Liver (tissue), 9 donors: ENCODE results near the gene DOCK2. TPM values are rescaled to one million over a fixed set of nuclear protein-coding genes. Genes with fewer than 3 reads are reported as not detected.

Experiments
- DNase-seq: peaks from one replicate; pipeline ENCODE4 v3.0.0-alpha.2; 2017; ENCODE audit warnings: low spot score
- H3K27ac ChIP-seq, 2 donors: one replicate each; pipeline ENCODE4 v1.7.0; 2013; ENCODE audit warnings: inconsistent platforms in 2 of 2, low read length in 2 of 2, control low read depth in 1 of 2, low read depth in 1 of 2, mild to moderate bottlenecking in 1 of 2
- H3K27me3 ChIP-seq, 4 donors: one replicate each; pipeline versions ENCODE4 v1.6.1 to v1.7.0; 2013; ENCODE audit warnings: low read length in 3 of 4, inconsistent platforms in 1 of 4, mild to moderate bottlenecking in 1 of 4, moderate library complexity in 1 of 4; ENCODE audit not compliant: control insufficient read depth in 4 of 4, insufficient read depth in 4 of 4
- H3K36me3 ChIP-seq, 4 donors: one replicate each; pipeline versions ENCODE4 v1.6.1 to v1.7.0; 2013; ENCODE audit warnings: low read length in 3 of 4, mild to moderate bottlenecking in 3 of 4, low read depth in 1 of 4, moderate library complexity in 1 of 4; ENCODE audit not compliant: control insufficient read depth in 4 of 4, insufficient read depth in 3 of 4
- H3K4me1 ChIP-seq, 4 donors: one replicate each; pipeline versions ENCODE4 v1.6.1 to v1.7.0; 2013; ENCODE audit warnings: low read length in 3 of 4, mild to moderate bottlenecking in 3 of 4, moderate library complexity in 1 of 4; ENCODE audit not compliant: control insufficient read depth in 4 of 4, insufficient read depth in 4 of 4
- H3K4me3 ChIP-seq, 3 donors: one replicate each; pipeline versions ENCODE4 v1.6.1 to v1.7.0; 2013; ENCODE audit warnings: low read length in 3 of 3, control low read depth in 1 of 3, low read depth in 1 of 3, mild to moderate bottlenecking in 1 of 3
- H3K9ac ChIP-seq, 2 donors: one replicate each; pipeline ENCODE4 v1.7.0; 2013; ENCODE audit warnings: low read length in 2 of 2, mild to moderate bottlenecking in 2 of 2, moderate library complexity in 2 of 2, control low read depth in 1 of 2, low read depth in 1 of 2
- H3K9me3 ChIP-seq, 4 donors: one replicate each; pipeline versions ENCODE4 v1.6.1 to v1.7.0; 2013; ENCODE audit warnings: low read length in 3 of 4; ENCODE audit not compliant: control insufficient read depth in 4 of 4
- EGR1 ChIP-seq, 2 donors: IDR thresholded peaks; 2 replicates each; pipeline ENCODE4 v1.6.1; 2016 to 2018; ENCODE audit warnings: antibody characterized with exemption in 2 of 2, low read depth in 2 of 2
- FOXA1 ChIP-seq: IDR thresholded peaks from 2 replicates; pipeline ENCODE4 v1.6.1; 2016; ENCODE audit warnings: antibody characterized with exemption
- FOXA2 ChIP-seq: IDR thresholded peaks from 2 replicates; pipeline ENCODE4 v1.6.1; 2016; ENCODE audit warnings: antibody characterized with exemption
- GABPA ChIP-seq, 2 donors: IDR thresholded peaks in 1 of 2; conservative IDR thresholded peaks in 1 of 2; 2 replicates each; pipeline ENCODE4 v1.6.1; 2016; ENCODE audit warnings: antibody characterized with exemption in 2 of 2, mild to moderate bottlenecking in 1 of 2, moderate library complexity in 1 of 2
- HNF4A ChIP-seq, 2 donors: conservative IDR thresholded peaks; 2 replicates each; pipeline ENCODE4 v1.6.1; 2016; ENCODE audit warnings: antibody characterized with exemption in 2 of 2, mild to moderate bottlenecking in 2 of 2
- HNF4G ChIP-seq: IDR thresholded peaks from 2 replicates; pipeline ENCODE4 v1.6.1; 2016; ENCODE audit warnings: antibody characterized with exemption
- JUND ChIP-seq, 2 donors: IDR thresholded peaks; 2 replicates each; pipeline ENCODE4 v1.6.1; 2016; ENCODE audit warnings: antibody characterized with exemption in 2 of 2
- NR2F2 ChIP-seq: IDR thresholded peaks from 2 replicates; pipeline ENCODE4 v1.6.1; 2016; ENCODE audit warnings: antibody characterized with exemption
- RAD21 ChIP-seq, 2 donors: IDR thresholded peaks; 2 replicates each; pipeline ENCODE4 v1.6.1; 2016; ENCODE audit warnings: antibody characterized with exemption in 2 of 2, mild to moderate bottlenecking in 2 of 2
- RXRA ChIP-seq, 2 donors: IDR thresholded peaks; 2 replicates each; pipeline ENCODE4 v1.6.1; 2017 to 2018; ENCODE audit warnings: antibody characterized with exemption in 2 of 2, mild to moderate bottlenecking in 1 of 2
- SP1 ChIP-seq: IDR thresholded peaks from 2 replicates; pipeline ENCODE4 v1.6.1; 2018; ENCODE audit warnings: antibody characterized with exemption, mild to moderate bottlenecking
- TAF1 ChIP-seq: conservative IDR thresholded peaks from 2 replicates; pipeline ENCODE4 v1.6.1; 2016; ENCODE audit warnings: antibody characterized with exemption, mild to moderate bottlenecking
- YY1 ChIP-seq: IDR thresholded peaks from 2 replicates; pipeline ENCODE4 v1.6.1; 2016; ENCODE audit warnings: antibody characterized with exemption, mild to moderate bottlenecking
- ZBTB33 ChIP-seq: IDR thresholded peaks from 2 replicates; pipeline ENCODE4 v1.6.1; 2016; ENCODE audit warnings: antibody characterized with exemption
- WGBS: extraction: QIAGEN DNeasy Blood & Tissue Kit; methylation state at CpG from one replicate; pipeline ENCODE4 v1.1.7; 2013; 5-methylcytosine and 5-hydroxymethylcytosine counted together
- polyA plus RNA-seq, 2 donors: library from polyadenylated mRNA; stranded (reverse) in 1 of 2; unstranded in 1 of 2; fragments of 200-250 nt in 1 of 2; fragments of >200 nt in 1 of 2; fragmentation: Nextera tagmentation in 1 of 2; extraction: Ambion mirVana in 1 of 2; gene quantifications; one replicate each; pipeline versions ENCODE4 v1.2.1 to v1.2.3, GENCODE V29; 2013 to 2015
- total RNA-seq, 2 donors: library from RNA; depleted of rRNA; stranded (reverse); fragments of >200 nt; gene quantifications; one replicate each; pipeline ENCODE4 v1.2.3, GENCODE V29; 2014
- TF ChIP-seq, protein P1 (sequence below): fragments of 150-350 bp; IDR thresholded peaks from 2 replicates; pipeline ENCODE4 v1.5.1; 2017; ENCODE audit warnings: improper control_type of control experiment, low read depth, low read length; ENCODE audit not compliant: missing input control
- TF ChIP-seq, protein P2 (sequence below): IDR thresholded peaks from 2 replicates; pipeline ENCODE4 v1.6.1; 2016; ENCODE audit warnings: antibody characterized with exemption
- TF ChIP-seq, protein P3 (sequence below): IDR thresholded peaks from 2 replicates; pipeline ENCODE4 v1.6.1; 2016; ENCODE audit warnings: antibody characterized with exemption
- TF ChIP-seq, protein P4 (sequence below): IDR thresholded peaks from 2 replicates; pipeline ENCODE4 v1.6.1; 2016; ENCODE audit warnings: antibody characterized with exemption, mild to moderate bottlenecking
- donor health status: healthy.
- donor health status: healthy.
- donor health status: healthy.
- donor health status: healthy.
- donor health status: healthy.

DOCK2 gene
- total and polyA plus RNA-seq, 4 donors: 2.3 to 26.6 (median 8.2) TPM

DNA sequence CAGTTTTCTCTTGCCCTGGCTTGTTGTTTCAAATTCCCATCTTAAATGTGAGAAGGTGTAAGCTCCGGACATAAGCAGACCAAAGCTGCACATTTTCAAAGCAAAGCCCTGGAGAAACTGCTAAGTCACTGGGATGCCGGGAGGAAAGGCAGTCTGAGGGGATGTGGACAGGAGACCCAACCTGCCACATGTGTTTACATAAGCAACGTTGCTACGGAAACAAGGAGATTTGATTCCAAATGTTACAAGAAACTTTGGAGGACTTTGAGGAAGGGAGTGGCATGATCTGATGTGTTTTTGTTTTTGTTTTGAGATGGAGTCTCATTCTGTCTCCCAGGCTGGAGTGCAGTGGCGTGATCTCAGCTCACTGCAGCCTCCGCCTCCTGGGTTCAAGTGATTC lies 368.9 kb downstream of the DOCK2 start:
- Histone ChIP-seq H3K36me3 (no peaks in the 10 kb centered on the region), H3K9ac (no peak overlapping the region), H3K4me1 (no peaks in the 10 kb centered on the region), H3K27me3 (no peaks in the 10 kb centered on the region), H3K9me3 (no peaks in the 10 kb centered on the region), H3K4me3 (no peak overlapping the region), H3K27ac (no peak overlapping the region)
- 51% methylated on average over 6 of the region's 6 CpGs for WGBS
- TF ChIP-seq, protein P1, sequence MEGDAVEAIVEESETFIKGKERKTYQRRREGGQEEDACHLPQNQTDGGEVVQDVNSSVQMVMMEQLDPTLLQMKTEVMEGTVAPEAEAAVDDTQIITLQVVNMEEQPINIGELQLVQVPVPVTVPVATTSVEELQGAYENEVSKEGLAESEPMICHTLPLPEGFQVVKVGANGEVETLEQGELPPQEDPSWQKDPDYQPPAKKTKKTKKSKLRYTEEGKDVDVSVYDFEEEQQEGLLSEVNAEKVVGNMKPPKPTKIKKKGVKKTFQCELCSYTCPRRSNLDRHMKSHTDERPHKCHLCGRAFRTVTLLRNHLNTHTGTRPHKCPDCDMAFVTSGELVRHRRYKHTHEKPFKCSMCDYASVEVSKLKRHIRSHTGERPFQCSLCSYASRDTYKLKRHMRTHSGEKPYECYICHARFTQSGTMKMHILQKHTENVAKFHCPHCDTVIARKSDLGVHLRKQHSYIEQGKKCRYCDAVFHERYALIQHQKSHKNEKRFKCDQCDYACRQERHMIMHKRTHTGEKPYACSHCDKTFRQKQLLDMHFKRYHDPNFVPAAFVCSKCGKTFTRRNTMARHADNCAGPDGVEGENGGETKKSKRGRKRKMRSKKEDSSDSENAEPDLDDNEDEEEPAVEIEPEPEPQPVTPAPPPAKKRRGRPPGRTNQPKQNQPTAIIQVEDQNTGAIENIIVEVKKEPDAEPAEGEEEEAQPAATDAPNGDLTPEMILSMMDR: no peak
- TF ChIP-seq HNF4G: no peak
- DNase-seq: no peak

DNA sequence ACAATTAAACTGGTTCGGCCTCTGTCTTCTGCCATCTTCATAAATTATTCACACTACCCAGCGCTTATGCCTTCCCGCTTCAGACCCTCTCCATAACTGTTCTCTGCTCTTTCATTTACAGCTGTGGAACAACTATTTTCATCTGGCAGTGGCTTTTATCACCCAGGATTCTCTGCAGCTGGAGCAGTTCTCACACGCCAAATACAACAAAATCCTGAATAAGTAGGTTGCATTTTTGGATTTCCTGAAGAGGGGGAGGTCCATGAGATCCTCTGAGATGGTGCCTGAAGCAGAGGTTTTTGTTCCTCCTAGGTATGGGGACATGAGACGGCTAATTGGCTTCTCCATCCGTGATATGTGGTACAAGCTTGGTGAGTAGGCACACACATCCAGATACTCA lies 371.3 kb downstream of the DOCK2 start:
- Histone ChIP-seq H3K9ac (no peak overlapping the region), H3K4me1 (no peaks in the 10 kb centered on the region), H3K36me3 (no peaks in the 10 kb centered on the region), H3K27ac (no peak overlapping the region), H3K4me3 (no peak overlapping the region), H3K27me3 (no peaks in the 10 kb centered on the region), H3K9me3 (no peaks in the 10 kb centered on the region)
- 83% methylated on average over 6 of the region's 6 CpGs for WGBS
- no peak for DNase-seq
- TF ChIP-seq HNF4G: no peak
- no peak for TF ChIP-seq JUND (IDR thresholded peaks at IDR 0.05)
- TF ChIP-seq YY1: no peak
- no peak for TF ChIP-seq RAD21 (IDR thresholded peaks at IDR 0.05)
- TF ChIP-seq, protein P2, sequence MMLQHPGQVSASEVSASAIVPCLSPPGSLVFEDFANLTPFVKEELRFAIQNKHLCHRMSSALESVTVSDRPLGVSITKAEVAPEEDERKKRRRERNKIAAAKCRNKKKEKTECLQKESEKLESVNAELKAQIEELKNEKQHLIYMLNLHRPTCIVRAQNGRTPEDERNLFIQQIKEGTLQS: no peak
- TF ChIP-seq, protein P1: no peak
- TF ChIP-seq GABPA (IDR thresholded peaks at IDR 0.05 in 1 of 2, conservative IDR thresholded peaks at IDR 0.05 in 1 of 2): no peak
- no peak for TF ChIP-seq ZBTB33
- no peak for TF ChIP-seq SP1
- TF ChIP-seq RXRA (IDR thresholded peaks at IDR 0.05): no peak
- no peak for TF ChIP-seq TAF1
- TF ChIP-seq, protein P3, sequence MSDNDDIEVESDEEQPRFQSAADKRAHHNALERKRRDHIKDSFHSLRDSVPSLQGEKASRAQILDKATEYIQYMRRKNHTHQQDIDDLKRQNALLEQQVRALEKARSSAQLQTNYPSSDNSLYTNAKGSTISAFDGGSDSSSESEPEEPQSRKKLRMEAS: no peak
- TF ChIP-seq, protein P4, sequence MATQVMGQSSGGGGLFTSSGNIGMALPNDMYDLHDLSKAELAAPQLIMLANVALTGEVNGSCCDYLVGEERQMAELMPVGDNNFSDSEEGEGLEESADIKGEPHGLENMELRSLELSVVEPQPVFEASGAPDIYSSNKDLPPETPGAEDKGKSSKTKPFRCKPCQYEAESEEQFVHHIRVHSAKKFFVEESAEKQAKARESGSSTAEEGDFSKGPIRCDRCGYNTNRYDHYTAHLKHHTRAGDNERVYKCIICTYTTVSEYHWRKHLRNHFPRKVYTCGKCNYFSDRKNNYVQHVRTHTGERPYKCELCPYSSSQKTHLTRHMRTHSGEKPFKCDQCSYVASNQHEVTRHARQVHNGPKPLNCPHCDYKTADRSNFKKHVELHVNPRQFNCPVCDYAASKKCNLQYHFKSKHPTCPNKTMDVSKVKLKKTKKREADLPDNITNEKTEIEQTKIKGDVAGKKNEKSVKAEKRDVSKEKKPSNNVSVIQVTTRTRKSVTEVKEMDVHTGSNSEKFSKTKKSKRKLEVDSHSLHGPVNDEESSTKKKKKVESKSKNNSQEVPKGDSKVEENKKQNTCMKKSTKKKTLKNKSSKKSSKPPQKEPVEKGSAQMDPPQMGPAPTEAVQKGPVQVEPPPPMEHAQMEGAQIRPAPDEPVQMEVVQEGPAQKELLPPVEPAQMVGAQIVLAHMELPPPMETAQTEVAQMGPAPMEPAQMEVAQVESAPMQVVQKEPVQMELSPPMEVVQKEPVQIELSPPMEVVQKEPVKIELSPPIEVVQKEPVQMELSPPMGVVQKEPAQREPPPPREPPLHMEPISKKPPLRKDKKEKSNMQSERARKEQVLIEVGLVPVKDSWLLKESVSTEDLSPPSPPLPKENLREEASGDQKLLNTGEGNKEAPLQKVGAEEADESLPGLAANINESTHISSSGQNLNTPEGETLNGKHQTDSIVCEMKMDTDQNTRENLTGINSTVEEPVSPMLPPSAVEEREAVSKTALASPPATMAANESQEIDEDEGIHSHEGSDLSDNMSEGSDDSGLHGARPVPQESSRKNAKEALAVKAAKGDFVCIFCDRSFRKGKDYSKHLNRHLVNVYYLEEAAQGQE: no peak
- no peak for TF ChIP-seq FOXA1
- TF ChIP-seq FOXA2: no peak
- no peak for TF ChIP-seq EGR1 (IDR thresholded peaks at IDR 0.05; ENCODE audit: low read depth in 2 of 2)
- TF ChIP-seq NR2F2: no peak
- TF ChIP-seq HNF4A (conservative IDR thresholded peaks at IDR 0.05): no peak
